NOMO-1 treated with DMSO at 0.1 percent for 48 hours (cell line): ENCODE data around the gene ALCAM.
"Not testable (repeated sequence)": the region's sequence is repeated elsewhere in the genome, so short reads cannot be mapped to it uniquely, and the experiment has no call there.

ENCODE experiments used
- DNase-seq: peaks from one replicate; lab custom pipeline; 2025; ENCODE audit not compliant: unreplicated experiment; lab: John Stamatoyannopoulos, UW

The ALCAM gene

GRCh38 chr3:105385819-105386508, 19.3 kb downstream of the ALCAM start:
- peak; percentile 71 for DNase-seq

GRCh38 chr3:105387122-105387751, 20.5 kb downstream of the ALCAM start:
- no peak for DNase-seq

- peak; percentile 23 for DNase-seq
These were observed 21.5 kb downstream of the ALCAM start for GRCh38 chr3:105388176-105388575.

DNA sequence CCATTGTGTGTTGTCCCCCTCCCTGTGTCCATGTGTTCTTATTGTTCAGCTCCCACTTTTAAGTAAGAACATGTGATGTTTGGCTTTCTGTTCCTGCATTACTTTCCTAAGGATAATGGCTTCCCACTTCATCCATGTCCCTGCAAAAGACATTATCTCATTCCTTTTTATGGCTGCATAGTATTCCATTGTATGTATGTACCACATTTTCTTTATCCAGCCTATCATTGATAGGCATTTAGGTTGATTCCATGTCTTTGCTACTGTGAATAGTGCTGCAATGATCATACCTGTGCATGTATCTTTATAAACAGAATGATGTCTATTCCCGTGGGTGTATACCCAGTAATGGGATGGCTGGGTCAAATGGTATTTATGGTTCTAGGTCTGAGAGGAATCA, 23.1 kb downstream of the ALCAM start:
- DNase-seq, result not testable (repeated sequence)

GRCh38 chr3:105392598-105392997, 25.9 kb downstream of the ALCAM start:
- DNase-seq, result not testable (repeated sequence)

- no peak for DNase-seq
These were observed 27.5 kb downstream of the ALCAM start for GRCh38 chr3:105394177-105394576.

DNA sequence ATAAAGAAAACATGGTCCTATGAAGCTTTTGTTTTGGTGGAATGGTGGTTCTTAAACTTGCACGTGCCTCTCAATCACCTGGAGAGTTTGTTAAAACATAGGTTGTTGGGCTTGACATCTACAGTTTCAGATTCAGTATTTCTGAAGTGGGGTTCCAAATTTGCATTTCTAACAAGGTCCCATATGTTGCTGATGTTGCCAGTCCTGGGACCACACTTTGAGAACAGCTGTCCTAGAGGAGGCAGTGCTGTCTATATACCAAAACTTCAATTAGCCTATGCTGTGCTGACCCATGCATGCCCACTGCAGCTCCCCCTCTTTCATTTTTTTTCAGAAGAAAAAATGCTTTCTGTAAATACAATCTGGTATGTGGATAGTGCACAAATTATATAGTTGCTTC, 31.3 kb downstream of the ALCAM start:
- no peak for DNase-seq

DNA sequence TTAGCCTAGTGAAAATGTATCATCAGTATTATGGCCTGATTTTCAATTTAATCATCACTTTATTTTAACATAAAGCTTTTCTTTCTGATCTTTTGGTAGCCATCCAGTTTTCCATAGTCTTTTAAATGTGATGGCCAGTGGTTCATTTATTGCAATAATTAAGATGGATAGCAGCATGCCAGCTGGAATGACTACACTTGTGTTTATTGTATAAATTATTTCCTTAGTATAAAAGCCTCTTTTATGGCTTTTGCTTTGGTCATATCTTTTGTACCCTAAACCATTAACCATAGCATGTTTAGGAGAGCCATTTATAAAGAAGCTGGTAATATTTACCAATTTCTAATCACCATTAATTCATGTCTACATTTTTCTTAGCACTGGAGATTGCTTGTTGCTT, 31.7 kb downstream of the ALCAM start:
- no peak for DNase-seq

DNA sequence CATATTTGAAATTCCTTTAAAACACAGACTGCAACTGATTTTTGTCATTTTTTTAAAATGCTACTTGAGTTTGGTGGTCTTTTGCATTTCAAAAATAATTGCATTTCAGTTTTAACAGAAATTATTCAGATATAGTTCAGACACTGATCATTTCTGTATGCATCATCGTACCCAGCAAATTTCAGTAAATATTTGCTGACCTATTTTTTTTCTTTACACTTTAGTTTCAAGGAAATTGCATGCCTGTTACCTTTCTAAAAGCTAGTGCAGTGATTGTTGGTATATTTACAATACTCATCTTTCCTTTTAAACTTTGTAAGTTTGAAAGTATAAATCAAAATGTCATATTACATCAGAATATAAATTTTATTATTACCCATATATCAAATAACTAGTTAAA, 32.4 kb downstream of the ALCAM start:
- no peak for DNase-seq

DNA sequence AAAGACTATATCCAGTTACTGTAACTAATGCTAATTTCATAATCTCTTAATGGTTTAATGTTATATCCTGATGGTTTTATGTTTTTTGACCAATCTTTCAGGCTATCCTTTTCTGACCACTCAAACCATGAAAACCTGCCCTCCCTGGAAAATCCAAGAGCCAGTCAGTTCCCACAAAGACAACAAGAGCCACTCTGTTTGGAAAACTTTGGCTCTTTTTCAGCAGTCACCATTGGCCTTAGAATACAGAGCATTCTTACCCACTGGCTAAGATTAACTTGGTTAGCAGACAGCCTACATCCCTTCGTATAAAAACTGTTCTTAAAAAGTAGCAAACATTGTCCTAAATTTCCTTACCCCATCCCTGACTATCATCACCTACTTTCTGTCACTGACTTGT, 32.9 kb downstream of the ALCAM start:
- DNase-seq, result no peak

- DNase-seq, result no peak
These were observed 34.5 kb downstream of the ALCAM start for GRCh38 chr3:105401254-105401653.

DNA sequence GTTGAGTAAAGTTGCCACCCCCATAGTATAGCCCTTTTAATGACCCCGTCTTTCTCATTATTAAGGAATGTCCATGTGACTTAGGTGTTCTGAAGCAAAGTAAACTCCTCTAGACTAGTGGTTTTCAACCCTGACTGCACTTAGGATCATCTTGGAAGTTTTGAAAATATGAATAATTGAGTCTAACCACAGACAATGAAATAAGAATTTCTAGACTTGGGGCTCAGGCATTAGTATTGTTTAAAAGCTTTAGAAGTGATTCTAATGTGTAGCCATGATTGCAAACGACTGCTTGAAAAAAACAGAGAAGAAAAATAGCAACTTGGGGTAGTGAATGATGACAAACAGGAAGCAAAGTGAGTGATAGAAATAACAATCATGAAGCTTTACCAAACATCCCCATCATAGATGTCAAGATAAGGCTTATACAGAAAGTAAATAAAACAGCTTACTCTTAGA, 35.0 kb downstream of the ALCAM start:
- no peak for DNase-seq

DNA sequence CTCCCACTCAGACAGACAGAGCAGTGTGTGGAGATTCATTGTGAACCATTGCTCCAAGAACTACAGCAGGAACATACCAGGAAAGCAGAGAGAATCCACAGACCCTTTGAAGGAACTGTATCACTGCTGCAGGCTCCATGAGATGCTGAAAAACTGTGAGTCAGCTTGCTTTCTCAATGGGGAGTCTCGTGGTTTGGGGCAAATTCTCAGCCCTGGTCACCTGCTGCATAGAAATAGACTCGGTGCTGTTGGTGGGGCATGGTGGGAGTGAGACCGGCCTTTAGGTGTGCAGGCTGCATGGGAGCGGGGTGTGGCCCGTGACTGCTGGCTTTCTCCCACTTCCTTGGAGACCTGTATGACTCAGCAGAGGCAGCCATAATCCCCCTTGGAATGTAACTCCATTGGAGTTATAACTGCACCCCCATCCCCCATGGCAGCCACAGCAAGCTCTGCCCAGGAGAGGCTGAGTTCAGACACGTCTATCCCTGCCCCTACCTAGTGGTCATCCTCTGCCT, 35.6 kb downstream of the ALCAM start:
- DNase-seq, result no peak

DNA sequence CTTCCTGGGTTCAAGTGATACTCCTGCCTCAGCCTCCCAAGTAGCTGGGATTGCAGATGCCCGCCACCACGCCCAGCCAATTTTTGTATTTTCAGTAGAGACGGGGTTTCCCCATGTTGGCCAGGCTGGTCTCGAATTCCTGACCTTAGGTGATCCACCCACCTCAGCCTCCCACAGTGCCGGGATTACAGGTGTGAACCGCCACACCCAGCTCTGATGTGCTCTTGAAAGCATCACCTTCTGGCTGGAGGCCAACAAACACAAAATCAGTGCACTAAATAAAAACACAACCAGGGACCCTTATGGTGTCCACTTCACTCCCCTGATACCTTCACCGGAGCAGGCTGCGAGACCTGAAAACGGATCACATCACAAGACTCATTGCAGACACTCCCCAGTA, 36.3 kb downstream of the ALCAM start:
- DNase-seq, result not testable (repeated sequence)

- DNase-seq, result no peak
These were observed 39.6 kb downstream of the ALCAM start for GRCh38 chr3:105406268-105406667.

DNA sequence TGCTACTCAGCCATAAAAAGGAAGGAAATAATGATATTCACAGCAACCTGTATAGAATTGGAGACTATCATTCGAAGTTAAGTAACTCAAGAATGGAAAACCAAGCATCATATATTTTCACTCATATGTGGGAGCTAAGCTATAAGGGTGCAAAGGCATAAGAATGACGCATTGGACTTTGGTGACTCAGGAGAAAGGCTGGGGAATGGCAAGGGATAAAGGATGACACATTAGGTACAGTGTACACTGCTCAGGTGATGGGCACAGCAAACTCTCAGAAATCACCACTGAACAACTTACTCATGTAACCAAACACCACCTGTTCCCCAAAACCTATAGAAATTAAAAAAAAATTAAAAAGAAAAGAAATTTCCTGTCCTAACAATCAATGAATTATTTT, 42.7 kb downstream of the ALCAM start:
- DNase-seq, result no peak

DNA sequence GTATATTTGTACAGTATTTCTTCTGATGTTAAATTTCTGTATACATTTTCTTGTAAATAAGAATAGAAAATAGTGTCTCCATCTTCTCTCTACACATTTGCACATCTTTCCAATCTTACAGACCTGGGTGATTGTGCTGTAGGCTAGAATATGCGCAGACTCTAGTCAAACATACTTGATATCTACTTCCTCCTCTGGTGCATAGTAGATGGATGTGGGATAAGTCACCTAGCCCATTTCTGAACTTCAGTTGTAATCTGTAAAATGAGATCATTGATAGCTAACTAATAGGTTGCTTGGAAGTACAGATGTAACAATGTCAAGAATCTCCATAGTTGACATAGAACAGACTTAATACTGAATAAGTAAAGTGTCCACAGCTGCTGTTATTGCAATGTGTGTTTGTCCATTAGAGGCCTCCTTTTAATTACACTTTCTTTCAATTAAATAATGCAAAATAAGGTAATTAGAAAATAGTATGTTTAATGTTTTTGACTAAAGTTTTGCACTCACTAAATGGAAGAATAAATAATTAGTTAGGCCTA, 46.7 kb downstream of the ALCAM start:
- DNase-seq, result no peak

- no peak for DNase-seq
These were observed 48.1 kb downstream of the ALCAM start for GRCh38 chr3:105414841-105415240.

GRCh38 chr3:105415951-105416350, 49.2 kb downstream of the ALCAM start:
- no peak for DNase-seq

GRCh38 chr3:105417525-105418289, 51.0 kb downstream of the ALCAM start:
- peak; percentile 69 for DNase-seq

GRCh38 chr3:105422645-105423044, 55.9 kb downstream of the ALCAM start:
- DNase-seq, result no peak

- DNase-seq, result no peak
These were observed 56.7 kb downstream of the ALCAM start for GRCh38 chr3:105423397-105423796.
